ENCODE data around the gene POMZP3.
A peak's percentile ranks its signal among the peaks of the same experiment; 100 is the strongest.
"Not testable (repeated sequence)": the region's sequence is repeated elsewhere in the genome, so short reads cannot be mapped to it uniquely, and the experiment has no call there.

Gene POMZP3

DNA sequence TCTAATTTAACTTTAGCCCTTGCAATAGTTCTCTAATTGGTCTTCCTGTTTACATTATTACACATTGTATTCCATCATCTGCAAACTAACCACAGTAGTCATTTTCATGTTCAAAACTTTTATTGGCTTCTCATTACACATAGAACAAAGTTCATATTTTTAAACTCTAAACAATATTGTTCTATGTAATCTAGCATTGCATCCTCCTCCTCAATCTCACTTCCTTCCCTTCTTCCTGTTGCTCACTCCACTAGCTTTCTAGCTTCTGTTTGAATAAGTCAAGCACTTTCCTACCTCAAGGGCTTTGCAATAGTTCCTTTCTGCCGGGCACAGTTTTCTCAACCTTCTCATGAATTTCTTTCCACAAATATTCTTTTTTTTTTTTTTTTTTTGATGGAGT lies 38.5 kb downstream of the POMZP3 start:
- DNase-seq (ENCODE audit: low read depth in 2 of 2): not testable (repeated sequence)

GRCh38 chr7:76586585-76587315 lies 40.3 kb downstream of the POMZP3 start:
- not testable (repeated sequence) for DNase-seq (ENCODE audit: low read depth in 2 of 2)

DNA sequence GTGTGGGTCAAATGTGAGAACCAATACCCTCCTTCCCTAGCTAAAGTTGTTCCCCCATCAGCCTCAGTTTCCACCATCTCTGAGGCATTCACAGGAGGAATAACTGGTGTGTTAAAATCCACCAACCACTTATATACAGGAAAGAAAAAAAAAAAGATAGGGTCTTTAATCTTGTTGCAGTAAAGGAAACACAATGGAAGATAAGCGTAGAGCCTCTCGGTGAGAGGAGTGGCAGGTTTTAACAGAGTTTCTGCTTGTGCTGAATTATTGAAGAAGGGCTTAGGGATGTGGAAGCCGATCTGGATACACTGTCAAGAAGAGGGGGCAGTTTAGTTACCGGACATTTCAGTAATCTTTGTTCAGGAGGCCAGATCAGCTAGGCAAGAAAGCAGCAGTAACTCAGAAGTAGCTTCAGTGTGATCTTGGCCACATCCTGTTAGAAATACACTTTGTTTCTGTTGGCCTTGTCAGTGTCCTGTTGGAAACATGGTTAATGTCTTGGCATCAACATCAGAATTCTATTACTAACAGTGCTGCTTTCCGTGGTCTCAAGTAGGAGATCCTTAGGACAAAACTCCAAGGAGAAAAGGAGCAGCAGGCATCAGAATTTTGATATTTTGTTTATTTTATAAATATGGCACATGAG lies 43.3 kb downstream of the POMZP3 start:
- DNase-seq (ENCODE audit: low read depth in 2 of 2): not testable (repeated sequence)

GRCh38 chr7:76582848-76583631 lies 44.0 kb downstream of the POMZP3 start:
- peak; percentile 65 to 70 for DNase-seq (ENCODE audit: low read depth in 2 of 2)

DNA sequence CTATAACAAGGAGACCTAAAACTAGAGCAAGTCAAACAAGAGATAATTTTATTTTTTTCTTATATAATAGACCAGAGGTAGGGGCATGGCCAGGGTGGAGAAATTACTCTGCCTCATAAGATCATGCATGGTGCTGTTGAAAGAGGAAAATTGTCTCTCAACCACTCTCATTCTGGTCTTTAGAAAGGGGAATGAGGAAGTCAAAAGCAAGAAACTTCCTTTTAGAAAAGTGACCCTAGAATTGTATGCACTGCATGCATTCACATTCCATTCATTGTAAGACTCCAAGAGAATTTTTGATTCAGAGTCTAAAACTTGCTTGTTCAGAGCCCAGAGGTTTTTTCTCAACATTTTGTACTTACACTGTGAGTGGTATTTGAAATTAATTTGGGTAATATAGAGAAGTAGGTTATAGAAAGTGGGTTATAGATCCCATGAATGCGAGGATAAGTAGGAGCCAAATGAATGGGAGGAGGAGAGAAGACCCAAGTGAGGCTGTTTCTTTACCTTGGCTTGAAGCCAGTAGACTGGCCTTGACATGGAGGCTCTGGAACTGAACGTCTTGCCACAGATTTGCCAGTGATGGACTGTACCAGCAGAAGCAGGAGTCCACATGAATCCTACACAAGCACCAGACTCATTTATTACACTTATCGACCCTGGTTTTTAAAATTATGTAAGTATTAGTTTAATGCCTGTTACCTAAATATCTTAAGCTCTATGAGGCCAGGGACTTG lies 51.0 kb downstream of the POMZP3 start:
- not testable (repeated sequence) for DNase-seq (ENCODE audit: low read depth in 2 of 2)

DNA sequence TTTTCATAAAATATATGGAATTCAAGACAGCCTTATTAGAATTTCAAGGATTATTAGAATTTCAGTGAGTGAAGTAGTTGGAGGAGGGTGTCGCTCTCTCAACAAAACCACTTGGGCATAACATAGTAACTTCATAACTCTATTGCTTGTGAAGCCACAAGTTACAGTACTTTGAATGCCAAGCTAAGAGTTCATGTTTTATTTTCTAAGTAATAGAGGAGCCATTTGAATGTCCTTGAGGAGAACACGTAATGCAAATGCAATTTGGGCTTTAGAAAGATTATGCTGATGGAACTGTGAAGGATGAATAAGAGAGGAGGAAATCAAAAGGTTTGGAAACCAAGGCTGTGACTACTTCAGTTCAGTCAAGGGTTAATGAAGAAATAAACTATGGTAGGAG lies 51.6 kb downstream of the POMZP3 start:
- DNase-seq (ENCODE audit: low read depth in 2 of 2): not testable (repeated sequence)

DNA sequence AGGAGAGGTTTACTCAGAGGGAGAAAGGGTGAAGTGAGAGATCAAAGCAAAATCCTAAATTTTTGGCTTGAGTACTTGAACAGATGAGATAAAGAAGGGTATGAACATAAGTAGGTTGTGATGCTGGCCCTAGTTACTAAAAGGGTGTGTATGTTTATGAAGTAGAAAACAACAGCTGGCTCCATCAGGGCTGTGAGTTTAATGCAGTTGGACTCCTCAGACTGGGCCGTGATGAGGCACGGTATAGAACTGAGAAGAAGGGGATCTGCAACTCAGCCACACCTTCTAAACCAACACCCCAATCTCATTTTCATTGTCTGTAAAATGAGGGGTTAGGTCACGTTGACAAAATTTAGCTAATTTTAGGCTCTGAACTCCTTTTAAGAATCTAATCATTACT lies 54.8 kb downstream of the POMZP3 start:
- DNase-seq (ENCODE audit: low read depth in 2 of 2): not testable (repeated sequence)

- not testable (repeated sequence) for DNase-seq (ENCODE audit: low read depth in 2 of 2)
These were observed 56.7 kb downstream of the POMZP3 start for GRCh38 chr7:76570324-76570775.

- DNase-seq (ENCODE audit: low read depth in 2 of 2): not testable (repeated sequence)
These were observed 58.3 kb downstream of the POMZP3 start for GRCh38 chr7:76568742-76569141.

DNA sequence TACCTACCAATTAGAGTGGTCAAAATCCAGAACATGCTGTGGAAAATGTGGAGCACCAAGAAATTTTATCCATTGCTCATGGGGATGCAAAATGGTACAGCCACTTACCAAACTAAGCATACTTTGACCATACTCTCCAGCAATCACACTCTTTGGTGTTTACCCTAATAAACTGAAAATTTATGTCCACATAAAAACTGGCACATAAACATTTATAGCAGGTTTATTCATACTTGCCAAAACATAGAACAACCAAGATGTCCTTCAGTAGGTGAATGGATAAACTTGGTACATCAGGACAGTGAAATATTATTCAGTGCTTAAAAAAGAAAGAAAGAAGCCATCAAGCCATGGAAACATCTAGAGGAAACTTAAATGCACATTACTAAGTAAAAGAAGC lies 59.3 kb downstream of the POMZP3 start:
- DNase-seq (ENCODE audit: low read depth in 2 of 2): not testable (repeated sequence)

- DNase-seq (ENCODE audit: low read depth in 2 of 2): not testable (repeated sequence)
These were observed 59.8 kb downstream of the POMZP3 start for GRCh38 chr7:76567311-76567710.

- DNase-seq (ENCODE audit: low read depth in 2 of 2): not testable (repeated sequence)
These were observed 62.1 kb downstream of the POMZP3 start for GRCh38 chr7:76565001-76565400.

GRCh38 chr7:76561342-76561741 lies 65.7 kb downstream of the POMZP3 start:
- DNase-seq (ENCODE audit: low read depth in 2 of 2): not testable (repeated sequence)

GRCh38 chr7:76560157-76560556 lies 66.9 kb downstream of the POMZP3 start:
- DNase-seq (ENCODE audit: low read depth in 2 of 2): not testable (repeated sequence)
